IPS-NIHi7 (cell line): ENCODE data around the gene COL13A1.
A peak's percentile ranks its signal among the peaks of the same experiment; 100 is the strongest.

Experiments
- DNase-seq: peaks from one replicate; pipeline ENCODE4 v3.0.0; 2012; ENCODE audit warnings: mixed read lengths; ENCODE audit errors: extremely low spot score

The COL13A1 gene

GRCh38 chr10:69944761-69945160, 143.1 kb downstream of the COL13A1 start:
- DNase-seq: no peak

GRCh38 chr10:69948261-69948660, 146.6 kb downstream of the COL13A1 start:
- peak; percentile 35 for DNase-seq

DNA sequence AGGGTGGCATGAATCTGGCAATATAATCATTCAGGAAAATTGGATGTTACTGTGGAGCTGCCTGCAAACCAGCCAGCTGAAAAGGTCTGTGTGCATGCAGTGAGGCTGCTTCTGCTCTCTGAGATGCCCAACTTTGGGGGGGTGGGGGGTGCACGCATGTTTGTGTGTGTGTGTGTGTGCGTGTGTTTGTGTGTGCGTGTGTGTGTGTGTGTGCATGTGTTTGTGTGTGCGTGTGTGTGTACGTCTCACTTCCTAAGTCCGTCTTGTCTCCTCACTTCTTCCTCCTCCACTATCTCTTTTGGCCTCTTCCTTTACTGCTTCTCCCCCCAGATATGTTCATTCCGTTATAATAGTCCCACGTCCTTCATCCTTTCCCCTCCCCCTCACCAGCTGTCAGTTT, 148.1 kb downstream of the COL13A1 start:
- no peak for DNase-seq

GRCh38 chr10:69951658-69952057, 150.0 kb downstream of the COL13A1 start:
- no peak for DNase-seq

GRCh38 chr10:69952069-69952800, 150.5 kb downstream of the COL13A1 start:
- peak; percentile 52 for DNase-seq

GRCh38 chr10:69952821-69953221, 151.1 kb downstream of the COL13A1 start:
- peak; percentile 59 for DNase-seq

DNA sequence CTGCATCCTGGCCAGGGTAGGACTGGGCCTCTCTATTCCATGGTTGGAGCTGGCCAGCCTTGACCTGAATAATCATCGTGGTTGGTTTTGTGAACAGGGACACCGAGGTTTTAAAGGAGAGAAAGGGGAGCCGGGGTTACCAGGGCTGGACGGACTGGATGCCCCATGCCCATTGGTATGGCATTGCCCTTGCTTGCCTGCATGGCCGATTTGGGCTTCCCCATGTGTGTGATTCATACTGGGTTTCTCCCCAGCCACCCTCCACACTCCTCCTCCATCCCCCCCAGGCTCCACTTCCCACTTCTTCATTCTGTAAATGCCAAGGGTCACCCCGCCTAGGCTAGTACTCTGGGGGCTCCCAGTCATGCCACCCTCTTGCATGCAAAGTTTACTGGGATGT, 152.1 kb downstream of the COL13A1 start:
- DNase-seq: no peak

- DNase-seq: peak; percentile 34
Observed at GRCh38 chr10:69955211-69955805, 153.6 kb downstream of the COL13A1 start.

DNA sequence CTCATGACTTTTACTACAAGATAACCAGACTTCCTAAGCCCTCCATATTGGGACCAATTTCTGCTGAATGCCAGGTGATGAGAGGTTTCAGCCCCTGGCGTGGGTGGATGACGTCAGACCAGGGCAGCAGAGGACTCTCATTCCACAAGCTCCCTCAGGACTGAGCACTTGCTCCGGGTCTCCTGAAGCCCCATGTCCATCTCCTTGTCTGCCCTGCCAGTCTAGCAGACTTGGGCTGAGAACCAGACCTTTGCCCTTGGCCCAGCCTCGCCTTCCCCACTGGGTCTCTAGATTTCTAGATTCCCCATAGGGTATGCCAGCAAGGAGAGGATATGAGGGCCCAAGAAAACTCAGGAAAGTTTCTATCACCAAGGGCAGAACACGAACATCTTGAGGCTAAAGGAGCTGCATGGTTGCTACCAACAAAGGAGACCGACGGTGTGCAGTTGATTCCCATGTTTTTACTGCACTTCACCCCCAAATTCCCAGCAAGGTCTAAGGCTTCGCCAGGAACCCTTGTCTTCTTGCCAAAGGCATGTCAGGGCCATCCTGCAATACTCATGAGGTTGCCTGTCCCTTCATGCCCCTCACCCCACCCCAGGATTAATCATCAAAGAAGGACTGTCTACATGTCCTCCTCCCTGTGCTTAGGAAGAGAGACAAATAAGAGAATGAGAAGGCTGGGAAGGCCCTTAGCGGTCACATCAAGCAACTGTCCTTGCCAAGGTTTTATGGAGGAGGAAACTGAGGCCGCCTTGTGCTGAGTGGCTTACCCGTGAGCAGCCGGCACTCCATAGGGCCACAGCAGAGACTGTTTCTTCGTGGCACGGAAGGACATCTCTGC, 154.4 kb downstream of the COL13A1 start:
- no peak for DNase-seq

DNA sequence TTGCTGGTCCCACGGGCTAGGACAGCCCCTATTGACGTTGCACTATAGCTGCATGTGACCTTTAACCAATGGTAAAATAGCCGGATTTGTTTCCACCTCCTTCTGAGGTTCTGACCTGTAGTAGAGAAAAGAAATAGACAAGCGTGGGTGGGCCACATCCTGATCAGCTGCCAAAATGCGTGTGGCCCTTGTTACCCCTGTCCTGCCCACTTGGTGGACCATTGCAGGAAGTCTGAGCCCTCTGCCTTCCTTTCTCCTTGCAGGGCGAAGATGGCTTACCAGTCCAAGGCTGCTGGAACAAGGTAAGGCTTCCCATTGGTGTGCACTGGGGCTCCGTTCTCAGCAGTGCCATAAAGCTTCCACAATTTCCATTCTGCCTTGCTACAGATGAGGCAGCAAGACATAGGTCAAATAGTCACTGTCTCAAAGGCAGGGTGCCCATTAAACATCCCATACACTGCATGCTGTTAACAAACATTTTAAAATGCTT, 155.1 kb downstream of the COL13A1 start:
- no peak for DNase-seq

GRCh38 chr10:69957241-69957885, 155.7 kb downstream of the COL13A1 start:
- DNase-seq: no peak

- DNase-seq: peak; percentile 86
Observed at GRCh38 chr10:69957886-69958555, 156.3 kb downstream of the COL13A1 start.

- no peak for DNase-seq
Observed at GRCh38 chr10:69958556-69958902, 156.8 kb downstream of the COL13A1 start.

DNA sequence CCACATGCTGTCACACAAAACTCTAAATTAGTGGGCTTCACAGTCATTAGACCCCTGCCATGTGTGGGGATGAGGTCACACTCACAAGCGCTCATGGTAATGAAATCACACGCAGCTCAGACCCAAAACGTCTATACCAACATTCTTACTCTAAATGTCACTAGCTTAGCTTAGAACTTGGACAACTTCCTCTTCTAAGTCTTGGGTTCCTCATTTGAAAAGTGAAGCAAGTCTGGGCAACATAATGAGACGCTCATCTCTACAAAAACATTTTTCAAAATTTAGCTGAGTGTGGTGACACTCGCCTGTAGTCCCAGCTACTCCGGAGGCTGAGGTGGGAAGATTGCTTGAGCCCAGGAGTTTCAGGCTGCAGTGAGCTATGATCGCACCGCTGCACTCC, 158.2 kb downstream of the COL13A1 start:
- DNase-seq: no peak

- DNase-seq: no peak
Observed at GRCh38 chr10:69960606-69960987, 158.9 kb downstream of the COL13A1 start.

DNA sequence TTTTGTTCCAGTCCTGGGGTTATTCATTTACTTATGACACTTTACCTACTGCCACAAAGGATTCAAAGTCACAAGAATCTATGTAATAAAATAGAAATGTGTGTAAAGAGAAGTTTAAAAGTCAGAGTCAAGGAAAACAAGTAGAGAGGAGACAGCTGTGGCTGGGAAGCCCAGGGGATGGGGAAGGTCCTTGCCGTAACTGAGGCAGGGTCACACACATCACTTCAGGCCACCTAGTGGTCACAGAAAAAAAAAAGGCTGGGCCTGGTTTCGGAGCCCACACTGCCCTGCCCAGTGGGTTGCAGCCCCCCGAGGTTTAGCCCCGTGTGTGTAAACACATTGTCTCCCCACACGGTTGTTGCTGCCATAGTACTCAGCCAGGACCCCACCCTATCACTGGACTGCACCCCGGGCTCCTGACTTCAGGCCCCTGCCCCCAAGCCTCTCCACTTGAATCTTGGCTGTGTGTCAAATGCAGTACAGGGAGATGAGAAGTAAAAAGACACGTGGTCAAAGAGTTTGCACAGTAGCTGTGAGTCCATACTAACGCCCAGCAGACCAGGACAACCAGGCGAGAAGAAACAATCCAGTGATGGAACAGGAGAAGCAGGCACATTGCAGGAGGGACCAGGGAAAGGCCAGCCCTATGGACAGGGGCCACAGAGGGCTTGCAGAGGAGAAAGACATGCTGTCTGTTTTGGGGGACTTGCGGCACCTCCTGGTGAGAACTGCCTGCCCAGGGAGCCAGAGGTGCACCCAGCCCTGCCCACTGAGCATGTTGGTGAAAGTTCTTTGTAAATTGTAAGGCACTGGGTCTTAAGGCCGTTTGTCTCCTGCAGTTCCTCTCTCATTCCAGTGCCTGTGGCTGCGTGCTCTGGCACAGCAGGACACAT, 159.5 kb downstream of the COL13A1 start:
- DNase-seq: no peak

DNA sequence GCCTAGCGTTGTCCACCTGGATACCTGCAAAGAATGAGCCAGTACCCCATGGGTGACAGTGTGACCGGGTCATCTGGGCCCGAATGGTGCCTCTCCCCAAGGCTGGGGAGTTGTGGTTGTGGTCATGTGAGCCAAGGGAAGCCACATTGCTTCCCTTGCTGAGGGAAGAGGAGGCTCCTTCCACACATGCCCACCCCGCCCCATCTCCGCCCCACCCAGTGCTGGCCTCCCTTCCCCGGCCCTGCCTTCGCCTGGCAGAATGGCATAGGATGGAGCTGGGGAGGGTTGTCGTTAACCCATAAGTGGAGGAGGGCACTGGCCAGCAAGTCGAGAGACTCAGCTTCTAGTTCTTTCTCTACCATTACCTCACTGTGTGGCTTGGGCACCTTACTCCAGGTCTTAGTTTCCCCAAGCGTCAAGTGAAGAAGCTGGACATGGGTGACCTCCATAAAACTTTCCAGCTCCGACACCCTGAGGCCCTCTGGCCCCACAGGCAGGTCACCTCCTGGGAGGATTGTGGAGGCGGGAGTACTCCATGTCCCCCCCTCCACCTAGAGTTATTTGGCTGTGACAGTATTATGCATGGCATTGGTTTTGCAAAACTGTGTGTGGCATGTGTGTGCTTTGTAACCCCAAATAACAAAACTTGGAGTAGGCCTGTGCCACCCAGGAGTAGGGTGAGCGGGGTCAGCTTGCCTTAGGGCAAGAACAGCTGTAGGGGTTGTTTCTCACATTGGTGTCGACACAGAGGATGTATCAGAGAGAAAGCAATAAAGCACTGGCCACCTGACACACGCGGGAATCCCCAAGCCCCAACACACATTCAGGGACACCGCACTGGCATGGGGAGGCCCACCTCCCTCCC, 160.4 kb downstream of the COL13A1 start:
- DNase-seq: no peak

- DNase-seq: no peak
Observed at GRCh38 chr10:69962746-69963135, 161.0 kb downstream of the COL13A1 start.

DNA sequence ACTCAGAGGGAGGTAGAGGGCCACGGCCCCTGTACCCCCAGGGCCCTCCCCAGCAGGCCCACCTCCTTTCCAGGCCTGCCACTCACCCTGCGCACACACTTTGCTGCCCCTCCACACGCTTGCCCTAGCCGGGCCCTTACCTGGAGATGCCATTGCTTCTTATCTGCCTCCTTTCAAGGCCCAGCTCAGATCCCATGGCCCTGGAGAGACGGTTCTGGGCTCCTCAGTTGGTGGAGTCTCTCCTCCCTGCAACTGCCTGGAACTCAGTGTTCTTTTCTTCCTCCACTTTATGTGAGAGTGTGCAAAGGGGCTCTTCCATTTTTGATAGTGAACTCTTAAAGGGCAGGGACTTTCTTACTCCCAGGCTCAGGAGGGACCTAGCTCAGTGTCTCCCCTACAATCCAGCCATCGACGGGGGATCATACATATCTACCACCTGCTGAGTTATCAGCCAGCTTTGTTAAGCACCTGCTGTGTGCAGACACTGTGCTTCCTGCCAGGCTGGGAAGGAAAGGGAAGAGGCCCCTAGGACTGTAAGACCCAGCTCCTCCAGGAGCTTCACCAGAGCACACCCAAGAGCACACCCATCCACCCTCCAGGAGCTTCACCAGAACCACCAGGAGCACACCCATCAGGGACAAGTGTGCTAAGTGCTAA, 161.6 kb downstream of the COL13A1 start:
- no peak for DNase-seq
